Coronary artery (tissue), 2 donors: ENCODE data around the gene DIAPH1.

Source experiments
- DNase-seq: peaks from one replicate; pipeline ENCODE4 v3.0.0-alpha.2; 2017; ENCODE audit warnings: low spot score
- H3K27ac ChIP-seq, 2 donors: fragments of 200-600 bp; sonication (generic); one replicate each; pipeline ENCODE4 v1.5.1; 2016 to 2019
- H3K4me3 ChIP-seq: fragments of 200-600 bp; sonication (generic); 2 replicates; pipeline ENCODE4 v1.5.1; 2016; ENCODE audit warnings: mild to moderate bottlenecking, moderate library complexity
- CTCF ChIP-seq: fragments of 200-600 bp; sonication (generic); IDR thresholded peaks from one replicate; pipeline ENCODE4 v1.5.1; 2019; ENCODE audit warnings: antibody characterized with exemption

The DIAPH1 gene

DNA sequence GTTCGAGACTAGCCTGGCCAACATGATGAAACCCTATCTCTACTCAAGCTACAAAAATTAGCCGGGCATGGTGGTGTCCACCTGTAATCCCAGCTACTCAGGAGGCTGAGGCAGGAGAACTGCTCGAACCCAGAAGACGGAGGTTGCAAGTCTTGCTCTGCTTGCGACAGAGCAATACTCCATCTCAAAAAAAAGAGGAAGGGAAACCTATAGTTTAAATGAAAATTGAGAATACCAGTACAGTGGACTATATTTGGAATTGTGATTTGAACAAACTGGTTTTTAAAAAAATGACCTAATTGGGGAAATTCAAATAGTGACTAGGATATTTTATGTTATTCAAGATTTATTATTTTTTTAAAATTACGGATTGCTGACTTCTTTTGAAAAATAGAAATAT, 33.2 kb downstream of the DIAPH1 start:
- no peak for DNase-seq
- H3K27ac ChIP-seq, result no peak overlapping the region

GRCh38 chr5:141574122-141574510, 44.7 kb downstream of the DIAPH1 start:
- no peak overlapping the region for H3K4me3 ChIP-seq
- TF ChIP-seq CTCF, result no peak
- no peak overlapping the region for H3K27ac ChIP-seq
- no peak for DNase-seq

More for the DNA sequence above, 33.2 kb downstream of the DIAPH1 start:
- H3K4me3 ChIP-seq, result no peak overlapping the region
- no peak for TF ChIP-seq CTCF

GRCh38 chr5:141573489-141574121, 45.2 kb downstream of the DIAPH1 start:
- H3K27ac ChIP-seq, result no peak overlapping the region
- no peak for DNase-seq
- no peak for TF ChIP-seq CTCF

DNA sequence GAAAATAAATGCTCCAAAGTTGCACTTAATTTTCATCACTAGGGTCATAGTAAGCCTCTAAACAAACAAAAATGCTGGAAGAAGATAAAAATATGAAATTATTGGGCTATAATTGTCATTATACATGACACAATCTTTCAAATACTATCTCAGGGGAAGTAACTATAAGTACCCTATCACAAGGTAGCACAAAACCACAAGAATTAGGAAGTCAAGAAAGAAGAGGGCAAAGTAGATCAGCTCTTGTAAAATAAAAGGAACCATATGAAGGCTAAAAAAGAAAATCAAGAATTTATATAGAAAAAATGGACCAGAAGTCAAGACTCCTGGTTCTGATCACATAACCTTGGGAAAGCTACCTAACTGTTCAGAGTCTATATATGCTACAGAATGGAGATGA, 48.1 kb downstream of the DIAPH1 start:
- no peak overlapping the region for H3K4me3 ChIP-seq
- no peak for TF ChIP-seq CTCF
- no peak for DNase-seq
- no peak overlapping the region for H3K27ac ChIP-seq

More at GRCh38 chr5:141573489-141574121, 45.2 kb downstream of the DIAPH1 start:
- no peak overlapping the region for H3K4me3 ChIP-seq

GRCh38 chr5:141567513-141568117, 51.2 kb downstream of the DIAPH1 start:
- H3K4me3 ChIP-seq, result no peak overlapping the region
- TF ChIP-seq CTCF, result peak; percentile 86
- no peak for DNase-seq
- H3K27ac ChIP-seq, result no peak overlapping the region

DNA sequence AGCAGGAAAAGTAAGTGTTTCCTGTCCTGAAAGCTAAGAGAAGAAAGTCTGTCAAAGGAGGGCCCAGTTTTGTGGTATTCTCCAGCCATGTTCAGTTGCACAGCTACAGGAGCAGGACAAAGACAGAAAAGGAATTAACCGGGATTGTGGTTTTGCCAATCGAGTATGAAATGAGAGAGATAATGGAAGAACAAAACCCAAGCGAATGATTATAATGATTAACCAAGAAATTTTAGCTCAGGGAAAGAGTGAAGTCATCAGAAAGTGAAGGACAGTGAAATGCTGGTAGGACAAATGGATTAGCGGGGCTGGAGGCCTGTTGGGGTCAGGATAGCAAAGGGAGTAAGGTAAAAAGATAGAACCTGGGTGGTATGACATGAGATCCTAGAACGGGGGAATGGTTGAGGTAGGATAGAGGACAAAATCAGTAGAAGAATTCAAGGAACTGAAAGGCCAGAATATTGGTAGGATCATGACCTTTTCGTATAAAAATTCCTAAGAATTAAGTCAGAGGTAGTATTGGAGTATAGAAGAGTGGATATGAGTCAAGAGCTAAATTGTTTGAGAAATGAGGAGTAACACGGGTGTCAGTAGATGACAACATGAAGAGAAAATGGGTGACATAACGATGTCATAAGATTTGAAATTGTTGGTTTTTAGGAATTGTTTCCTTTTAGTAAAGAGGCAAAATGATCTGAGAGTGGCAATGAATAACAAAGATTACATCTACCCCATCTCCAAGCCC, 52.8 kb downstream of the DIAPH1 start:
- TF ChIP-seq CTCF, result no peak
- no peak overlapping the region for H3K27ac ChIP-seq

More for the DNA sequence above, 52.8 kb downstream of the DIAPH1 start:
- no peak for DNase-seq
- H3K4me3 ChIP-seq, result no peak overlapping the region
